Colonic mucosa (tissue), 4 donors: ENCODE results near the gene ATG7. TPM values are rescaled to one million over a fixed set of nuclear protein-coding genes. Genes with fewer than 3 reads are reported as not detected.
A peak's percentile ranks its signal among the peaks of the same experiment; 100 is the strongest.

Experiments used
- DNase-seq: peaks from one replicate; pipeline ENCODE4 v3.0.0-alpha.2; 2020
- H3K27ac ChIP-seq: fragments of 200-600 bp; one replicate; pipeline ENCODE4 v1.8.0; 2021
- H3K27me3 ChIP-seq: fragments of 200-600 bp; one replicate; pipeline ENCODE4 v1.8.0; 2021
- H3K36me3 ChIP-seq: fragments of 200-600 bp; one replicate; pipeline ENCODE4 v1.8.0; 2021
- H3K4me1 ChIP-seq: fragments of 200-600 bp; one replicate; pipeline ENCODE4 v1.8.0; 2021; ENCODE audit warnings: mild to moderate bottlenecking
- H3K4me3 ChIP-seq: fragments of 200-600 bp; one replicate; pipeline ENCODE4 v1.8.0; 2021
- H3K9ac ChIP-seq, 2 donors: one replicate each; pipeline ENCODE4 v1.7.0; 2013; ENCODE audit warnings: control low read depth in 2 of 2, low read depth in 2 of 2, low read length in 2 of 2
- H3K9me3 ChIP-seq: fragments of 200-600 bp; one replicate; pipeline ENCODE4 v1.8.0; 2021
- CTCF ChIP-seq: fragments of 200-600 bp; IDR thresholded peaks from one replicate; pipeline ENCODE4 v1.8.0; 2022; ENCODE audit warnings: antibody characterized with exemption, mild to moderate bottlenecking
- intact Hi-C: fragments of 100-400 bp; cut with DNase I; formaldehyde crosslinking; loops from one replicate; pipeline ENCODE4 v1.14.1; 2022
- total RNA-seq, 2 donors: library from RNA; stranded (reverse); fragmentation: NEBNext Ultra II Directional in 1 of 2; extraction: Animal tissue kit (Norgen Biotek cat#: 25700) in 1 of 2; gene quantifications; one replicate each; pipeline ENCODE4 v1.2.1, GENCODE V29; 2021
- donor health status: healthy.
- donor health status: DM: no; HTN: no; CAD: no.
- donor health status: DM: no; HTN: no; CAD: no.

Gene ATG7
- total RNA-seq, 2 donors from 2014 or later = 31.9 to 32.0 TPM

- no peak for TF ChIP-seq CTCF
- H3K27ac ChIP-seq = no peak overlapping the region
- no peak overlapping the region for H3K4me3 ChIP-seq
- no peaks in the 10 kb centered on the region for H3K27me3 ChIP-seq
- intact Hi-C loops = no loop called here
- H3K4me1 ChIP-seq = no peaks in the 10 kb centered on the region
- H3K36me3 ChIP-seq = no peaks in the 10 kb centered on the region
- H3K9me3 ChIP-seq = no peaks in the 10 kb centered on the region
- DNase-seq = no peak
- no peak overlapping the region for H3K9ac ChIP-seq
These were observed 191.4 kb downstream of the ATG7 start for GRCh38 chr3:11463591-11463990.

GRCh38 chr3:11464356-11464755, 192.2 kb downstream of the ATG7 start:
- H3K4me1 ChIP-seq = no peaks in the 10 kb centered on the region
- no peaks in the 10 kb centered on the region for H3K27me3 ChIP-seq
- intact Hi-C loops = no loop called here
- no peak overlapping the region for H3K9ac ChIP-seq
- no peak for TF ChIP-seq CTCF
- no peak overlapping the region for H3K27ac ChIP-seq
- H3K9me3 ChIP-seq = no peaks in the 10 kb centered on the region
- no peak for DNase-seq
- no peak overlapping the region for H3K4me3 ChIP-seq
- H3K36me3 ChIP-seq = no peaks in the 10 kb centered on the region

- H3K27ac ChIP-seq = peak overlapping the region; percentile 41
- peak; percentile 25 for DNase-seq
- no peaks in the 10 kb centered on the region for H3K9me3 ChIP-seq
- no peaks in the 10 kb centered on the region for H3K36me3 ChIP-seq
- no peak overlapping the region for H3K9ac ChIP-seq
- no peak overlapping the region for H3K4me3 ChIP-seq
- H3K4me1 ChIP-seq = no peaks in the 10 kb centered on the region
- intact Hi-C loops = no loop called here
- TF ChIP-seq CTCF = no peak
- H3K27me3 ChIP-seq = no peaks in the 10 kb centered on the region
These were observed 193.8 kb downstream of the ATG7 start for GRCh38 chr3:11465744-11466616.

GRCh38 chr3:11467875-11468274, 195.7 kb downstream of the ATG7 start:
- DNase-seq = no peak
- H3K4me3 ChIP-seq = no peak overlapping the region
- intact Hi-C loops = no loop called here
- H3K9ac ChIP-seq = no peak overlapping the region
- no peaks in the 10 kb centered on the region for H3K36me3 ChIP-seq
- TF ChIP-seq CTCF = no peak
- H3K27me3 ChIP-seq = no peaks in the 10 kb centered on the region
- H3K4me1 ChIP-seq = no peaks in the 10 kb centered on the region
- H3K27ac ChIP-seq = no peak overlapping the region
- H3K9me3 ChIP-seq = no peaks in the 10 kb centered on the region

GRCh38 chr3:11470031-11470853, 198.0 kb downstream of the ATG7 start:
- Histone ChIP-seq H3K36me3 (no peaks in the 10 kb centered on the region), H3K9ac (no peak overlapping the region), H3K9me3 (no peaks in the 10 kb centered on the region), H3K4me3 (no peak overlapping the region), H3K27me3 (no peaks in the 10 kb centered on the region), H3K4me1 (no peaks in the 10 kb centered on the region), H3K27ac (no peak overlapping the region)
- intact Hi-C loops = no loop called here
- no peak for TF ChIP-seq CTCF
- DNase-seq = no peak
